Epithelial cell of proximal tubule (primary cell): ENCODE results near the gene POLR1F. TPM values are rescaled to one million over a fixed set of nuclear protein-coding genes. Genes with fewer than 3 reads are reported as not detected.

Experiments used
- DNase-seq: peaks from one replicate; pipeline ENCODE4 v3.0.0-alpha.2; 2011; ENCODE audit warnings: low read depth
- H3K4me3 ChIP-seq: 2 replicates; pipeline ENCODE4 v1.5.1; 2011; ENCODE audit warnings: low read depth, mild to moderate bottlenecking, low read length
- CTCF ChIP-seq: conservative IDR thresholded peaks from 2 replicates; pipeline ENCODE4 v1.5.1; 2012; ENCODE audit warnings: low read depth, mild to moderate bottlenecking, low read length
- total RNA-seq: library from RNA; depleted of rRNA; stranded (reverse); fragments of >200 nt; gene quantifications from 2 replicates; pipeline ENCODE4 v1.2.3, GENCODE V29; 2015

Gene POLR1F
- total RNA-seq: 28.1 and 60.1 TPM in 2 replicates

GRCh38 chr7:19708397-19709248, at the start of gene POLR1F:
POLR1F (minus strand) TSS chr7:19709037; CDS start chr7:19709016, 21 bp downstream.
- DNase-seq: peak; percentile 69
- peak within 1 kb of the TSS; percentile 70 for H3K4me3 ChIP-seq
- TF ChIP-seq CTCF: peak; percentile 89

- no peak overlapping the region for H3K4me3 ChIP-seq
- peak; percentile 40 for DNase-seq
- TF ChIP-seq CTCF: peak; percentile 71
These were observed 45.8 kb upstream of the POLR1F start for GRCh38 chr7:19754521-19755116.

DNA sequence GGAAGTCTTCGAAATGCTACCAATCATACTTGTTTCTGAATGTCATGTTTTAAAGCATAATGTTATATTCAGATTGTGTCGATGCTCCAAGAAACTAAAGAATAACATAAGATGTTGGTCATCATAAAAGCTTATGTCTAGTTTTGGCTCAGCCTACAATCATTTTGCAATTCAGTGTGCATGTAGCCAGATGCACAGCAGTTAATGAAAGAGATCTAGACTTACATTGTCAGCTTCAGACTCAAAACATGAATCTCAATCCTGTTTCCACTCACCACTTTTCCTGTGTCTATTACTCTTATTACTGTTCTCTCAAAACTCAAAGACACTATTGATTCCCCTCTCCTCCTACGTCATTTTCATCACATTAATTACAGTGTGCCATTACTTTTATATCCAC, 43.2 kb upstream of the POLR1F start:
- TF ChIP-seq CTCF: no peak
- no peak overlapping the region for H3K4me3 ChIP-seq
- no peak for DNase-seq

DNA sequence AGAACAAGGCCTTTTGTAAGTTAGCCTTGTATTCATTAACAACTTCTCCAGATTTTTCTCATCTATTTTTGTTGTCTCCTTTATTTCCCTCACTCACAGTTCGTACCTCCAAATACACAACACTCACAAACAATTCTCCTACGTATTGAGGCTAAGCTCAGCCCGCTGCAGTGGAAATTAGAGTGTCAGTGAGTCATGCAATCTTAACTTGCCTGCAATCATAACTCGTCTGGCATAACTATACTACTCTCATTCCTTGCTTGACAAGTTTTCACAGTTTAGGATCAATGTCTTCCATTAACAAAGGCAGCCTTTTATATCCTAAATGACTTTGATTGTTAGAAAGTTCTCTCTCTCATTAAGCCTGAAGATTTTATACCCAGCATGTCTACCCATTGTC, 40.8 kb upstream of the POLR1F start:
- TF ChIP-seq CTCF: no peak
- no peak overlapping the region for H3K4me3 ChIP-seq
- DNase-seq: no peak

DNA sequence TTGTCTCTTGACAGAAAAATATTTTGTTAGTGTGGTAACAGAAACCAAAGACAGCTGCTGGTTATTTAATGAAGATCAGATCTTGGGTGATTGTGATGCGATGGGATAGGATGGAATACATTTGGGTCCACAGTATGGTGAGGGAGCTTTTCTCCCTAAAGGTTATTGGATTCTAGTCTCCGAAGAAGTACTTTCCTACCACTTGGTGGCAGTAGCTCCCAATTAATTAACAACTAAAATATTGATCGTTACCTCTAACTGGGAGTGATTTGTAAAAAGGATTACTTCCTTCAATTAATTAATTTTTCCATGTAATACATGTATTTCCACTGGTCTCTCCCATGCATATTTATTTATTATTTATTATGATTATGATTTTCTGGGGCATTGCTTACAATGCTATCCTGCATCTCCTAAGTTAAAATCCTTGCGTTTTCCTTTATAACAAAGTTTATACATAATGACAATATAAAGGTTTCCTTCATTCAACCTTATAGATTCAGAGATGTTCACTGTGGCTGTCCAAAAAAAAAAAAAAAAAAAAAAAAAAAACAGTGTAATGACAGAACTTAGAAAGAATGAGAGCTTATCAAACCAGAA, 39.0 kb upstream of the POLR1F start:
- DNase-seq: peak; percentile 18
- peak; percentile 72 for TF ChIP-seq CTCF

DNA sequence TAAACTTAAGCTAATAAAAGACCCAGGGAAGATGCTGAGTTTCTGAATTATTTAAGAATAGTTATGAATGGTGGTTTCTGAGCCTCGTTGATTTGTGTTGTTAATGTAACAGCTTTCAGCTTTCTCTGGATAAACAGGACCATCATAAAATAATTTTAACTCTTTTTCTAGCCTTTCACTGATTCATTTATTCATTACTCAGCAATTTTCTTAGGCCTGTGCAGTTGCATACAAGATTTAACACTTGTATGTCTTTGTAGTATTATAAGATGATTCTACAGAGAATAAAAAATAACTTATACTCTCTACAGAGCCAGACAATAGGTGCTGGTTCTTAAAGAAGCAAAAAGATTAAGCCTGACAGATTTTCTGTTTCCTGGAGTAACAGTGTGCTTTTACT, 35.2 kb upstream of the POLR1F start:
- DNase-seq: no peak
- TF ChIP-seq CTCF: no peak
- no peak overlapping the region for H3K4me3 ChIP-seq

More for the DNA sequence above, 39.0 kb upstream of the POLR1F start:
- H3K4me3 ChIP-seq: no peak overlapping the region
